NCI-H345 (cell line): ENCODE results near the gene RPIA.
A peak's percentile ranks its signal among the peaks of the same experiment; 100 is the strongest.
"Not testable (repeated sequence)": the region's sequence is repeated elsewhere in the genome, so short reads cannot be mapped to it uniquely, and the experiment has no call there.

Experiments used
- DNase-seq: peaks from one replicate; lab custom pipeline; 2025; lab: John Stamatoyannopoulos, UW

Gene RPIA

DNA sequence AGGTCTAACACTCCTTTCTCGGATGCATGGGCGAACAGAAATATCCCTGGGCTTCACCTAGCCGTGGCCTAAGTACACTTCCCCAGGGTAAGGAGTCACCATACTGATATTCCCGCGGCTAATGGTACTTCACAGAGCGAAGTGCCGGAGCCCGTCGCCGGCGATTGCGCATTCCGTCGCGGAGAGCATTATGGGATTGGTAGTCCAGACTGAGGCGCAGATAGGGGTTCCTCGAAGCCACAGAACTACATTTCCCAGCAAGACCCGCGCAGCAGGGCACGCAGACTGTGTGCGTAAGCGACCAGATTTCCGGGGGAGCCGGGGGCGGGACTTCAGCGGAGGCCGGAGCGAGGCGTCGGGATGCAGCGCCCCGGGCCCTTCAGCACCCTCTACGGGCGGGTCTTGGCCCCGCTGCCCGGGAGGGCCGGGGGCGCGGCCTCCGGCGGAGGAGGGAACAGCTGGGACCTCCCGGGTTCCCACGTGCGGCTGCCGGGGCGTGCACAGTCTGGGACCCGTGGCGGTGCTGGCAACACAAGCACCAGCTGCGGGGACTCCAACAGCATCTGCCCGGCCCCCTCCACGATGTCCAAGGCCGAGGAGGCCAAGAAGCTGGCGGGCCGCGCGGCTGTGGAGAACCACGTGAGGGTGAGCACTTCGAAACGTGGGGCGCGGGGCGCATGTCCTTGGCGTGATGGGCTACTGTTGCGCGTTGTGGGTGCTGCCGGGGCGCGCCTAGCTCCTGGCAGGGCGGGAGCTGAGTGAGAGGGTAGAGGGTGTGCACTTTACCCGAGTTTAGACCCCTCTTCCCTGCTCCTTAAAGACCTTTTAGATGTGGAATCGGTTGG is at the start of gene RPIA:
Gene RPIA (plus strand): TSS at position 335 of the 845 bp plus-strand sequence. CDS start 26 bp downstream, at position 361.
- peak; percentile 99 for DNase-seq

DNA sequence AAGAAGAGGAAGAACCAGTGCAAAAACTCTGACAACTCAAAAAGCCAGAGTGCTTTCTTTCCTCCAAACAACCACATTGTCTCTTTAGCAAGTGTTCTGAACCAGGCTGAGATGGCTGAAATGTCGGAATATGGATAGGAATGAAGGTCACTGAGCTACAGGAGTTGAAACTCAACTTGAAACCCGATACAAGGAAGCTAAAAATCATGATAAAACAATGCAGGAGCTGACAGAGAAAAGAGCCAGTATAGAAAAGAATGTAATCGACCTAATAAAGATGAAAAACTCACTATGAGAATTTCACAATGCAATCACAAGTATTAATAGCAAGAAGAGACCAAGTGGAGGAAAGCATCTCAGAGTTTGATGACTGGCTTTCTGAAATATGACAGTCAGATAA is 49.2 kb upstream of the RPIA start:
- no peak for DNase-seq

DNA sequence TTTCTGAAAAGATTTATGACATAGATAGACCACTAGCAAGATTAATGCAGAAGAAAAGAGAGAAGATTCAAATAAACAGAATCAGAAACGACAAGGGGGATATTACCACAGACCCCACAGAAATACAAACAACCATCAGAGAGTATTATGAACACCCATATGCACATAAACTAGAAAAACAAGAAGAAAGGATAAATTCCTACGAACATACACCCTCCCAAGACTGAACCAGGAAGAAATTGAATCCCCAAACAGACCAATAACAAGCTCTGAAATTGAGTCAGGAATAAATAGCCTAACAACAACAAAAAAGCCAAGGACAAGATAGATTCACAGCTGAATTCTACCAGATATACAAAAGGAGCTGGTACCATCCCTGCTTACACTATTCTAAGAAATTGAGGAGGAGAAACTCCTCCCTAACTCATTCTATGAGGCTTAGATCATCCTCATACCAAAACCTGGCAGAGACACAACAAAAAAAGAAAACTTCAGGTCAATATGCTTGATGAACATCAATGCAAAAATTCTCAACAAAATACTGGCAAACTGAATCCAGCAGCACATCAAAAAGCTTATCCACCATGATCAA is 46.1 kb upstream of the RPIA start:
- DNase-seq, result not testable (repeated sequence)

DNA sequence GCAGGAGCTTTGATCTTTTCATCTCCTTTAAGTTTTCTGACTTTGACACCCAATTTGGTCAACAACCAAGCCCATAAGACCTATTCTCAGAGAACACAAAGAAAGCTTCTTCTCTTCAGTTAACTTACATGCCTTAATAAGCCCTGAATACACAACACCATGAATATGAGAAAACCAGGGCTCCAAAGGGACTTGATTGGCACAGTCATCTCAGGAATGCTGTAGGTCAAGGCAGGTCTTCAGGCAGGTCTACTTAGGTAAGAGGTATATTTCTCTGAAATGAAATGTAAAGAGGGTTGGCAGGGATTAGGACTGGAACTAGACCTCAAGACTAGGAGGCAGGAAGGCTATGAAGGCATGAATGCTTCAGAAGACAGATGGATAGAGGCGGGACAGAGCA is 39.8 kb upstream of the RPIA start:
- no peak for DNase-seq

DNA sequence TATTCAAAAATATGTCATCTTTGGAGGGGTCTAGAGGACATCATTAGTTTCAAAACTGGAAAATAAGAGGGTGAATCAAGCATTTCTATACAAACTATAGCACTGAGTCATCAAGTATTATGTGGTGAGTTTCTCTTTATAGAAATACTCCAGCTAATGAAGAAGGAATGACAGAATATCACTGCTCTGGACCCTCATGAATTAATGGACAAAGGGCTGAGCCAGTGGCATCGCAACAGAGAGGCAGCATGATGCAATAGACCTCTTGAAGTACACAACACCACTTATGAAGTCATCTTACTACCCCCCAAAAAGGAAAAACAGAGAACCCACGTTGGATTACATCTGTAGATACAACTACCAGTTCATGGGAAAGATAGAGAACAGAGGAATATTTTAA is 36.8 kb upstream of the RPIA start:
- no peak for DNase-seq

DNA sequence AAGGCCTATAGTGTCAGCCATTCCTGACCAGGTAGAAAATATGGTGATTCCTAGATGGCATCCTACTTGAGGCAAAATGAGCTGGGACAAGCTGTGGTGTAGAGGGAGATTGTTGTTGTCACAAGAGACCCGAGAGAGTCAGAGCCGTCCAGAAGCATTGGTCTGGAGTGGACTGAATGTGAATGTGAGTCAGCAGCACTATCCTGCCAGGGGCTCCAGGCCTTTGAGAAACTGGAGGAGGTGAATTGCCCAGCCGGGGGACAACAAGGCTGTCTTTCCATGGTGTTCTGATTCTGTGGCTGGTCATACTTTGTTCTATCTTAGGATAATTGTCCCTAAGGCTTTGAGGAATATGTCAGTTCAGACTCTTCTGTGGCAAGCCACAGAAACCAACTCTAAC is 34.8 kb upstream of the RPIA start:
- DNase-seq, result no peak

DNA sequence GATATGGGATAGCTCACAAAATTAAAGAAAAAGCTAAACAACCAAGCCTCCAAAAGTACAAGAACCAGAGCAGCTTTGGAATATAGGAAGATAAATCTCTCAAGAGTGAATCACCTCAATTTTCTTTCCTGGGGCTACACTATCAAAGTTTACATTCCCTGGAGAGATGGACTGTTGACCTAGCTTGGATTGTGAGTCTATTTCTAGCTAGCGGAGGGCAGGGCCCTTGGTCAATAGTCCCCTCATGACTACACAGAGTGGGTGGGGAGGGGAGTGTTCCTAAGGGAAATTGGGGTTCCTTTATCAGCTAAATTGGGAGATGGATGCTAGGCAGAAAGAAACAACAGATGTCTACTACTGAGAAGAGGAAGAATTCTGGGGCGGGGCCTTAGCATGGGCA is 34.3 kb upstream of the RPIA start:
- no peak for DNase-seq

DNA sequence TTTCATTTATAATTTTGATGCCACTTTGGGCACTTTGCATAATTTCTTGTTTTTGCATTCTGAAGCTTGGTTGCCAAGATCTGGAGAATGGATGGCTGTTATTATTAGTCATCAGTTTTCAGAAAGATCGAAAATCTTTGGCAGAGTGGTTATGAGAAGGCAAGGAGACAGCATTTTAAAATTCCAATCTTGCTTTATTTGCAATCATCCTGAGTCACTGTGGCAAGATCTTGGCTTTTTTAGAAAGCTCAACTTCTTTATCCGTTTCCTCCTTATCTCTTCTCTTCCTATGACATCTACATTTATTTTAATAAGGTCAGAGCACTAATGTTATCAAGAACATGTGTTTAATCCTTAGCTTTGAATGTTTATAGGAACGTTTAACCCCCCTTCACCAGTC is 33.1 kb upstream of the RPIA start:
- DNase-seq, result no peak

DNA sequence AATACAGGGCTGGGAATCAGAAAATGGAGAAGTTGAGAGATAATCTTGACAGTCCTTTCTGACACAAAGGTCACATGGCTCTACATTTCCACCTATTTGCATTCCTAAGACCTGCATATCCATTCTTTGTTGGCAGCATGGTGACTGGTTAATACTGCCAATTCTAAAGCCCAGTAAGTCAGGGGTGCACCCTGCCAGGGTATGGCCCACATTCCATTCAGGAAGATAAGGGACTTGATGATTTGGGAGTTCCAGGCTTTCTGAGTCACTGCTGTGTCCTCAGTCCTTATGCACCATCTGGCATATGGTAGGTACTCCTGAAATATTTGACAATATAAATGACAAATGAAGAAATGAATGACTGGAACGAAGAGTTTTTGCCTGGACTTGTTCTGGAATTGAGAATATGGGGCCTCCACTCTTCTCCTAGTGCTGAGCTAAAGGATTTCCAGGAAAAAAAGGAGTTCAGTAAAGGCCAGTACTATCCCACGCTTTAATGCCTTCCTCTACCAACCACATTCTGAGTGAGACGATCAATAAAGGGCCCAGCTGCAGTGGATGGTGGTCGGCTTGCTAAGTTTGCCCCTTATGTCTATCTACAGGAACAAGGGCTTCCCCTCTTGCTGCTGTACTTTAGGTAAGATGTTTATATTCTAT is 32.5 kb upstream of the RPIA start:
- DNase-seq, result no peak

DNA sequence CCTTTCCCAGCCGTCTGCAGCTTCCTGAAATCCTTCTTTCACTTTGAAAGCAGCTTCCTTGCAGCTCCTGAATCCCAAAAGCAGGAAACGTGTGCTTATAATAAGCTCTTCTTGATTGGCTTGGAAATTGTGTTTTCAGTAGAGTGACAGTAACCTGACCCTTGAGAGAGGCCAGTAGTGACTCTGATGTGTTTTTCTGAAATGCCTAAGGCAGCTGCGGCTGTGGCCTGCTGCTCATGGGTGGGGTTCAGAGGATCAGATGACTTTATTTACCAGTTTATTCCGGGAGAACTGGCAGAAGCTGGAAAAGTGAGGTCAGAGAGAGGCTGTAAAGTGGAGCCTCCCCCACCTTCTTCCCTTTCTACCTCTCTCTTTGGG is 31.9 kb upstream of the RPIA start:
- no peak for DNase-seq

DNA sequence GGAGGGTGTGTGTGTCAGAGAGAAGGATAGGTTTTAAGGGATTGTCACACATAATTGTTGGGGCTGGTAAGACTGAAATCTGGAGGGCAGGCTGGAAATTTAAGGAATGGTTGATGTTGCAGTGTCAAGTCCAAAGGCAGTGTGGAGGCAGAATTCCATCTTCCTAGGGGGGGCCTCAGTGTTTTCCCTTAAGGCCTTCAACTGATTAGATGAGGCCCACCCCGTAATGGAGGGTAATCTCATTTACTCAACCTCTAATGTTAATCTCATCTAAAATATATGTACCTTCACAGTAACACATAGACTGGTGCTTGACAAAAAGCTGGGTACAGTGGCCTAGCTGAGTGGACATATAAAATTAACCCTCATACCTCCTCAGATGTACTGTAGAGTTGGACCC is 30.9 kb upstream of the RPIA start:
- no peak for DNase-seq

DNA sequence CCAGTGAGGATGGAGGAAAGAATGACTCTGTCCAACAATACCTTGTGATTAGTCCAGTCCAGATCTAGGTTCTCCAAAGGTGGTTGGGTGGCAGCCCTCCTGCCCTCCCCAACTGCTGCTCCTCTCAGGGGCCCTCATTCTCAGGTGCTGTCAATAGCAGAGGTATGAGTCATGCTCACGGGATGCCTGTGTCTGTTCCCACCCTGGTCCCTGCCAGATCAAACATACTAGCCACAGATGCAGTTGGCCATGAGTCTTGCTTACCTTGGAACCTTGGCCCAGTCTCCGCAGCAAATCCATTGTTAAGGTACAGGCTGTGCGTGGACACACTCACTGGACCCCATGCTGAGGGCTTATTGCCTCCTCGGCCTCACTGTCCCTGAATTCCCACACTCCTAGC is 24.9 kb upstream of the RPIA start:
- DNase-seq, result no peak

DNA sequence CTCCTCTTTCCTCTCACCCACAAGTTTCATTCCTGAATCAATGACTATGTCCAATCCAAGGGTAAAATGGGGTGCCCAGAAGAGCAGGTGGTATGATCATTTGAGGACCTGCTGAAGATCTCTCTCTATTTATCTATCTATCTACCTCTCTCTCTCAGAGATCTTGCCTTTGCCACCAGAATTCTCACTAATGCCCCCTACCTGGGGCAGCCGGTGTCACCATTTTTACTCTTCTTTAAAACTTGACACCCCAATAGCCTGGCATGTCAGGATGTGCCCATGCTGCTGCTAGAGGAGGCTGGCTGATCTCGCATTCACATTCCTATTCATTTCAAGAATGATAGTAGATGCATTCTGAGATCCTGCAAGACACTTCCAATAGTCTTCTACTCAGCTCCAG is 24.3 kb upstream of the RPIA start:
- DNase-seq, result no peak

DNA sequence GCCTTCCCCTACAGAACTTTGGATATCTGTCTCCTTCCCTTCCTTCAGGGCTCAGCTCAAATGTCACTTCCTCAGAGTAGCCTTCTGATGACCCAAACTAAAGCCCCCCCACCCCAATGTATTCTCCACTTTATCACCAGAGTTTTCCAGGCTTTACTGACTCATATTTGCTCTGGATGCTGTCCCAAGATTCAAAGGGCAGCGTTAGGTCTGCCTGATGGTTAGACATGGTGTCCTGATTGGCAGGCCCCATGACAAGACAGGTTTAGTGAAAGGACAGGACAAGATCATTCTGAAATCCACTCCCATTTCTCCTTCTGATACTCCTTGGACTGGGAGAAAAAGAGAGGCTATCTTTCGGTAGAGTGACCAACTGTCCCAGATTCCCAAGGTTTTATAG is 22.6 kb upstream of the RPIA start:
- DNase-seq, result no peak

DNA sequence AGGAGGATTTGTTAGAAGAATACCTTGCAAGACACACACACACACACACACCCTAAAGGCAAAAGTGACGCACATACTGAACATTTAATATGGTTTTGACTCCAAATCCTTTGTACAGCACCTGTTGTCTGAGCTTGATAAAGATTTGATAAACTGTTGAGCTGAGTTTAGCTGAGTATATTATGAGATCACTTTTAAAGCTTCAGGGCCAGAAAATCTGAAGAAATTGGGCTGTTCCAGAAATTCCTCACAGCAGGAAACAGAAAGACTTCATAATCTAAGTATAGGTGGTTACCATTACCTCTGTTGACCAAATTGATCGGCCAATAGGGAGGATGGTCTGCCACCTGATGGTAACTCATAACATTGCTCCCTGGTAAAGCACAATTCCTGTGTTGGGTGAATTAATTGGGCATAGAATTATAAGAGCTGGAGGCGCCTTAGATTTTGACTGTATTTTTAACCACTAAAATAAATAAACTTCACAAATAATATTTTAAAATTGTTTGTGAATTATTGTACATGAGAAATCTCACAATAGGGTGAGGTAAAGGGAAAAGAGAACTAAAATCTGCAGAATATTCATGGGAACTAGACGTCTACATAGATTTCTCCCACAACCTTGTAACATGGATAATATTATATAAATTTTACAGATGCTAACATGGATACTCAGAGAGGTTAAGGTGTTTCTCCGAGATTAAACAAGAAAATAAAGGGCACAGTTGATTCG is 21.8 kb upstream of the RPIA start:
- DNase-seq, result no peak

DNA sequence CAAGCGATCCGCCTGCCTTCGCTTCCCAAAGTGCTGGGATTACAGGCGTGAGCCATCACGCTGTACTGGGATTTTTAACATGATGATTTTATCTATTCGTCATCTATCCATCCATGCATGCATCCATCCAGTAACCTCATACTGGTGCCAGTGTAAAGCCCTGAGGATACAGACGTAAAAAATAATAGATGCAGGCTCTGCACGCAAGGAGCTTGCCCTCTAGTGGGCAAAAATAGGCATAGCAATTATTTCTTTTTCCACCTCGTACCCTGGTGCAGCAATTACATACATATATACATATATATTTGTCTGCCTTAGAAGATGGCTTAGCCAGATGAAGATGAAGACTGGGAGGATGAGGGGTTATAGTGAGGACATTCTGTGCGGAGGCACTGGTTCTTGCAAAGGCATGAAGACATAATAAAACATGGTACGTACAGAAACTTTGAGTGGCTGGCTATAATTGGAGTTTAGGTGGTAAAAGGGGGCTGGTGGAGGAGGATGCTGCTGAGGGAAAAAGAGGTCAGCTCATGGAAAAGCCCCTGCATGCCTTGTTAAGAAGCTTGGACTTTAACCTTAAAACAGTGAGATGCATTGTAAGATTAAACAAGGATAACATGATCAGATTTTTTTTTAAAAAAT is 19.6 kb upstream of the RPIA start:
- peak; percentile 35 for DNase-seq

DNA sequence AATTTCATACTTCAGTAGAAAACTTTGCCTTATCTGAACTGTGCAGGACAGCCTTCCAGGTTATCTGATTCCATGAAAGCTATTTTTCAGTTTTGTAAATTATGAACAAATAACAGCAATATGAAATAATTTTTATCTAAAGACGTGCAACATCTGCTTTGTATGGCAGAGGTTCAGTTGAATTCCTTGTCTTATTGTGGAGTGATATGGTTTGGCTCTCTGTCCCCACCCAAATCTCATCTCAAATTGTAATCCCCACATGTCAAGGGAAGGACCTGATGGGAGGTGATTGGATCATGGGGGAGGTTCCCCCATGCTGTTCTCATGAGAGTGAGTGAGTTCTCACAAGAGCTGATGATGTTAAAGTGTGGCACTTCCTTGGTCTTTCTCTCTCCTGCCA is 18.1 kb upstream of the RPIA start:
- no peak for DNase-seq

DNA sequence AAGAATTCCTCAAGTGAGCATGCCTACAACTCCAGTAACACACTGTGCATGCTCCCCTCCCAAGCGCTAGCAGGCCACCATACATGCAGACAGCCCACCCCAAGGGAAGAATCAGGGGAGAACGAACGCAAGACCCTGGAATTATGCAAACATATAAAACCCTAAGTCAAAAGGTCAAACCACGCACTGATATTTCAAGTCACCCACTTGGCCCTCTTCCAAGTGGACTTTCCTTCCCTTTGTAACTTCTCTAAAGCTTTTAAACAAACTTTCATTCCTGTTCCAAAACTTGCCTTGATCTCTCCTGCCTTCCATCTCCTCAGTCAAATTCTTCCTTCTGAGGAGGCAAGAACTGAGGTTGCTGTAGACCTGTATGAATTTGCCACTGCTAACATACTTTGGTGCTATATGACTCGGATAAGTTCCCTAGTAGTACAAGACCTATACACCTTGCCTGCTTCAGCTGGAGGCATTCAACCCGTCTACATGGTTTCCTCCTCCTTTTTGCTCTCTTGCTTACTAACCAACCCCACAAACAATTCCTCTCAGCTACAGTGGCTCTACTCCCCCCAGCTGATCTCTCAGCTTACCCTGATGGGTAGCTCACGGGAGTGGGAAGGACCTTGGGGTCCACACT is 11.1 kb upstream of the RPIA start:
- DNase-seq, result no peak

DNA sequence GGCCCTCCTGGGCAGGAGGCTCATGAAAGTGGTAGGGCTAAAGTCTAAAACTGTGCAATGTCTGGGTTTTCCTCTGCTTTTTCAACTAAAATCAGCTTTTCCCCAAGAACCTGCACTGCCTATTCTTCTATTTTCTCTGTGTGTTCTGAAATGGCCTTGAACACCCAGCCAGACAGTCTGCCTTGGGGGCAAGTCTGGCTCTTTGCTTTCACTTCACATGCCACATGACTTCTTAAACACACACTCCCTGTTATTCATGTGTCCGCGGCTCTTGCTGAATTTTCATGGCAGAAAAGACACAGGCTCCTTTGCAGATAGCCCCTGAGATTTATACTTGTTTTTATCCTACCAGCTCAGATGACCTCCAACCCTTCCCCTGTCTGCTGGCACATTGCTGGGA is 10.6 kb upstream of the RPIA start:
- DNase-seq, result no peak

DNA sequence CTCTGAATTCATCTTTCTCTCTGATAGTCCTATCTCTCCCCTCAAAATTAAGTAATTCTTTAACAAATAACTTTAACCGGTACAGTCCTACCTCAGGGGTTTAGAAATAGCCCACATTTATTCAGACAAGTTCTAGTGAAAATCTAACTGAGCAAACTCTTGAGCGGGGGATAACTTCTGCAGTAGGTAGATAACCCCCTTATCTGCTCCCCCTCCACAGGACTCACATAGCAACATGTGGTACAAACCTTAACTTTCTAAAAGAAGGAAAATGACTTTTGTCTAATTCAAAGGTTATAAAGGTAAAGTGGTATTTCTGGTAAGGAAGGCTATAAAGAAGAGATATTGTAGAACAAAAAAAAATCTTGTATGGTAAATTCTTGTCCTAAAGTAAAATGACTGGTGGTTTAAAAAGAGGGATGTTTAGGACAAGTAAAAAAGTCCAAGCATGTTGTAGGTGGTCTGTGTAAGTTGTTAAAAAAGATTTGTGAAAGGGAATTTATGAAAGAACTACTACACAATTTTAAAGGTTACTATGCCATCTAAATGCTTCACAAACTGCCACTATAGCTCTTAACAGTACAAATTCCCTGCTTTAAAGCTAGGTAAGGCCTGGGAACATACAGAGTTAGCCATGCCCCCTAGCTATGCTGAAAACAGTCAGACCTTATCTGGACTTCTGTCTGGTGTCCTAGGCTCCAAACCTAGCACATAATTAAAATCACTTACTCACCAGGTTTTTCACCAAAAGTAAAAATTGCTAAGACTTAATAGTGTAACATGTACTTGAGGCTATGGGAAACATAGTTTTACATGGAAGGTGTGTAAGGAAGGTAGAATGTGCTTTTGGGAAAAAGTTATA is 8.1 kb upstream of the RPIA start:
- no peak for DNase-seq

DNA sequence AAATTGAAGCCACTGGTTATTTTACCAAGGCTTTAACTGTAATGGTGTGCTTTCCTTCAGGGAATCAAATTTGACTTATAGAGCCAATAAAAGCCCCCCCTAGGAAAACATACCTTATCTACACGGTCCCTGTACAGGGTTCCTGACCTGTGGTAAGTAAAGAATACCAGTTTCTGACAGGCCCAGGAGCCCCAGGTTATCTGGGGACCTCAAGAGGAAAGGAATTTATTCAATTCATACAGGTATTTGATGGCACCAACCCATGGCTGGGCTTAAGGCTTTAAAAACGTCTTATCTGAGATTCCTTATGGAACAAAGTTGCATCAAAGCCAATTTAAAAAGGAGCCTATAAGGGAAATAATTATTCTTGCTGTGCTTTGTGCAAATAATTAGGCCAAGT is 7.0 kb upstream of the RPIA start:
- DNase-seq, result no peak
